Stimulated activated CD4-positive, alpha-beta T cell treated with anti-CD3 and anti-CD28 coated beads, Interleukin-12 subunit alpha, Interleukin-12 subunit beta, amount 100 ng/mL, for 48 hours (primary cell): ENCODE data around the gene ROR1.

Experiments
- DNase-seq, 3 donors: peaks; one replicate each; pipeline ENCODE4 v3.0.0-alpha.2; 2020; ENCODE audit warnings: low read depth in 2 of 3, low spot score in 1 of 3

The ROR1 gene

DNA sequence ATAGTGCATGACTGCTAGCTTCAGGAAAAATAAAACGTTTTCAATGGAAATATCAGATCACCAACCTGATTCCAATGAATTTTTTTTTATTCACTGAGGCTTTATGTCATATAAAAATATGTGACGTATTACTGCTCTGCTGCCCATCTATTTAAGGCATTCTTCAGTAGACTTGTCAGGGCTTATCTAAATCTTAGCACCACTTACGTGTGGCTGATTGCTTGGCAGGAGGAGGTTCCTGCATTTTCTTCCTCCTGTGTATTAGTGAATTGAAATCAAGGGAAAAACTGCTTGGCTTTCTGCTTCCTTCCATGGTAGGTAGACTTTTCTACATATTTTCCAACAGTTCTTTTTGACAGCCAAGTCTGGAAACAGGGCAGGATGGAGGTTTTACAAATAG is 80.3 kb downstream of the ROR1 start:
- DNase-seq = no peak

DNA sequence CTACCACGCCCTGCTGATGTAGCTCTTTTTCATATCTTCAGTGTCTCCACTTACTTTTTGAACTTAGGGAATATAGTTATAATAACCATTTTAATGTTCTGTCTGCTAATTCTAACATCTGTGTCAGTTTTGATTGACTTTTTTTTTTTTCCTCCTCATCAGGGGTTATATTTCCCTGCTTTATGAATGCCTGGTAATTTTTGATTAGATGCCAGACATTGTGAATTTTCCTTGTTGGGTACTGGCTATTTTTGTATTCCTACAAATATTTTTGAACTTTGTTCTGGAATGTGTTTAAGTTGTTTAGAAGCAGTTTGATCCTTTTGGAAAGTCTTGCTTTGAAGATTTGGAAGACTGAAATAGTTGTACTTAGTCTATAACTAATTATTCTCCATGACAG is 82.1 kb downstream of the ROR1 start:
- DNase-seq = no peak

DNA sequence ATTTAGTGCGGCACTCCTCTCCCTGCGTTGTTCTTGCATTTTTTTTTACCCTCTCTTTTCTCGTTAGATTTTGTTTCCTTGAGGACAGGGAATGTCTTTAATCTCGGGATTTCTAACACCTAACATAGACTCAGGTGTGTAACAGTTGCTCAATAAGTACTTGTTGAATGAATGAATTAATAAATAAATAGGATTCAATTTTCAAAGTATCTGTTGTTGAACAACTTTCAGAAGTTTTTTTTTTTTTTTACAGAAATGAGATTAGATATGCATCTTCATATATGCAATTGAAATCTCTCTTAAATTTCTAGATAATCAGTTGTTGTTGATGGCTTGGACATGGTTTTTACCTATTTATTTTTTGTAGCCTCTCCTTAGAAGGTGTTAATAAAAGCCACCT is 83.1 kb downstream of the ROR1 start:
- no peak for DNase-seq

DNA sequence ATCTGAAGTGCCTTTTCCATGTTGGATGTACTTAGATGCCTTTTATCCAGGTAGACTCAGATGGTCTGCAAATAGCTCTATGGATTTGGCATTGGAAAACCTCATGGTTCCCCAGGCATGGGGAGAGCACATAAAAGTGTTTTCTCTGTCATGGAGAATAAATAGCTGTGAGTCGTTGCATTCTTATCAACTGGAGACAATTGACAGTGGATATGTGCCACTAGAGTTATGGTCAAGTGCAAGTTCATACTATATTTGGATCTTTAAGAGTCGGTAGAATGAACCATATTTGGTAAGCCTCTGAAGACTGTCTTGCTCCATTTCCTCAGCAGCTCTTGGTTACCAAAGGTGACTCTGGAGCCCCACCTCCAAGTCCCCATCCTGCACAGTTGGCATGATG is 83.7 kb downstream of the ROR1 start:
- DNase-seq = no peak

DNA sequence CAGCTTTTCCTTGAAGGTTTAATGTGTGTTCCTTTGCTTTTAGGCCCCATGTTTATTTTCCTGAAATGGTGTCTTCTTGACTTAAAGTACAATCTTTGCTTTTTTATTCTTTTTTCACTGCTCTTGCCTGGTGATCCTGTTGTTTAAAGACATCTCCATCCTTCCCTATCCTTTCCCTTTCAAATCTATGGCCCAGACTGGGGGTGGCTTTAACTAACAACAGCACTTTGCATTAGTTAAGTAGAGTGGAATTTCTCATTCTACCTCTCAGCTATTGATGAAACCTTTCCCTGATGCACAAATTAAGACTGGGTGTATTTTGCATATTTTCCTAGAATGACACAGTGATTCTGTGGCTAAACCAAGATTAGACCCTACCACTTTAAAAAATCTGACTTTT is 84.3 kb downstream of the ROR1 start:
- no peak for DNase-seq

DNA sequence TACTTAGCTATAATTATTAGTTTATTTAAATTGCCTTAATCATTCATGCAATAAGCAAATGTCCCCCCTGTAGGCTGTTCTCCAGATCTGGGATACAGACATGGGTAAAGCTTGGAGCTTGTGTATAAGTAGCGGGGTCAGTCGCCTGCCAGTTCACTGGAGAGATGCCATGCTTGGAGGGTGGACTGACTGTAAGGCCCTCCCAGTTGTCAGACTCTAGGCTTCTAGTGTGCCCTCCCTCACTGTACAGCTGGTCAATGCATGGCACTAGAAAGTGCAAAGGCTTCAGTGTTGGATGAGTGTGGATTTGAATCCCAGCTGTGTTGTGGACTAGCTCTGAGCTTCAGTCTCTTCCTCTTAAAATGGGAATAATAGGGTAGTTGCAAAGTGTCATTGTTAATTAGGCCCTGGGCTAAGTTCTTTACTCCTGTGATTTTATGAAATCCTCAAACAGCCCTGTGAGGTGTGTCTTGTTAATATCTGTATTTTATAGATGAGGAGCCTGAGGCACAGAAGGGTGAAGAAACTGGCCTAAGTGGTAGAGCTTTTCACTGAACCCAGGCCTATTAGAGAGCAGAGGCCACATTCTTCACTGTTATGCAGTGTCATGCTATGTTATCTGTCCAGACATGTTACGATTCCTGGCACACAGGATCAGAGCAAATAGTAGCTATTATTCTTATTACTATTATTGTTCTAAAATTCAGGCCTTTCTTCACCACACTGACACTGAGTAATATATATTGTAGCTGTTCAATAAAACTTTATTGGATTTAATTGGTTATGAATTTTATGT is 85.9 kb downstream of the ROR1 start:
- no peak for DNase-seq

DNA sequence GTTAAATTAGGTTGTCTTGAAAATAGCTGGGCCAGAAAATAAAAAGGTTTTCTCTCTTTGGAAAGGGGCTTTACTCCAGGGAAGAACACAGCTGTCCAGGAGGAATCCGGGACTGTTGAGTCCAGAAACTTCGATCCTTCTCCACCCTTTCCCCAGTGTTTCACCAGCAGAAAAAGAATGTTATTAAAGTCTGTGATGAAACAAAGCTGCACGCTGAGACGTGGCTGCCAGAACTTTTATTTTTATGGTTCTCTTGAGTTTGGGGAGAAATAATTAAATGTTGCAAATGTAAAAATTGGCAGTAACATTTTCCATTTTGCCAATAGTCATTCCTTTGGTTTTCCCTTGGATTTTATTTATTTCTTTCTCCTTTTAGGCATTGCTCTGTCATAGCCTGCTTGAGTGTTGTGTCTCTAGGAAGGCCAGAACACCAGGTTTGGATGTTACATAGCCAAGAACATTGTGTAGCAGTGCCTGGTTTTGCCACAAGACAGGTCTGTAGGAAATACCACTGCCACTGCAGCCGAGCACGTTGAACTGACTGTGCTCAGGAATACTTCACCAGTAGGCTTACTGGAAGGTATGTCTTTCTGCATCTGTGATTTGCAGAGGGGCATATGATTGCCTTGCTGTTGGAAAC is 87.4 kb downstream of the ROR1 start:
- no peak for DNase-seq

DNA sequence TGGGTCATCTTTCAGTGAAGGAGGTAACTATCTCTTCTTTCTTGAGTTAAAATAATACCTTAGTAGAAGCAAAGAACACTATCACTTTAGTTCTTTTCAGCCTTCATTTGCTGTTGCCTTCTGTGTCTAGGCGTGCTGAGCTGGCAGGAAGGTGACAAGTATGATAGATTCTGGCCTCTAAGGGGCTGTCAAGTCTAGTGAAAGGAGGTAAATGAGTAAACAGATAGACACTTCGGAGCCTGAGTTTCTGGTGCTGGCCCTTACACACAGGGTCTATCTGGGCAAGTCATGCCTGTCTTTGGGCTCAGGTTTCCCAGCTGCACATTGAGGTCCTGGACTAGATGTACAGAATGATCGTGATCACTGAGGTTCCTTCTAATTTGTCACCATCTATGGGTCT is 89.3 kb downstream of the ROR1 start:
- DNase-seq = no peak

DNA sequence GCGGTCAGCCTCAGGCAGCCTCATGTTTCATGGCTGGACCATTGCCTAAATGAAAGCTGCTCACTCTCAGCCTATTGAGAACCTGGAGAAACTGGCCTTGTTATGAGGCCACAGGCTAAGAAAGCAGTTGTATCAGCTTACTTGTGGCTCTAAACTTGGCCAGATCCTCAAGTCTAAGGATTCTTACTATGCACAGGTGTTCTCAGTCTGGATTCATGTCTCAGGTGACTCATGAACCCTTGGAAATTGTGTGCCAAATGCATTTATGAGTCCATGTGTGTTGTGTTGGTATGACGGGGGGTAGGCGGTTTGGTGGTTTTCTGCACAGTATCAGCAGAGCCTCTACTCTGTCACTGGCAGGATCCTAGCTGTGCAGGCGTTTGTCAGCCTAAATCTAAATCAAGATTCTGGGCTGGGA is 90.4 kb downstream of the ROR1 start:
- no peak for DNase-seq

DNA sequence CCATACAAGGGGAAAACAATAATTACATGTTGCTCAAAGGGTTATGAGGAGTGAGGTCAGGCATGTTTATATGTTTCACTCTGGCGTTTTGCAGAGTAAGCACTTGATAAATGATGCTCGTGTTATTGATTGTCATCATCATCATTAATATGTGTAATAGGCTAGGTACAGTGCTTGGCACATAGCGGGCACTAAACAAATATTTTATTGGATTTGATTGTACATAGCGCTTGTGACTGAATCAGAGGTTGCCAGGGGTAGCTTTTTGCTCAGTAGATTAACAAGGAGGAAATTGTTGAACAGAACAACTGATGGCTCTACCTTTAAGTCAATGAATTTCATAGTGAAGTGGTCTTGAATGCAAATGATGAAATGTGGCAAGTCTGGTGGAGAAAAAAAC is 91.7 kb downstream of the ROR1 start:
- no peak for DNase-seq

DNA sequence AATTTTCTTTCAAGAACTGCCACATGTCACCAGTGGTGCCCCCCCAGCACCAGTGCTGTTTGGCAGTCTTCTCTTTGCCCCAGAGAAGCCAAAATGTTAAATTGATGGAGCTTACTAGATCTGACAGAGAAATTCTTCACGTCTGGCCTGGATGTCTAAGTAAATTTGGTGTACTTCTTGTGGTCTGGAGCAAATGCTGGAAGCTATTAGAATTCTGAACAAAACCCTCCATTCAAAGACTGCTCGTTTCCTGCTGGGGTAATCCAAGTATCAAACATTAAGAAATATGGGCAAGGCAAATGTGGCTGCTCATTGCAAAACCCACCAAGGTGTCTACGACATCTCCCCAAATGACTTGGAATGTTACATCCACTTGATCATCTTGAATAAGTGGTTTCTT is 92.3 kb downstream of the ROR1 start:
- DNase-seq = no peak

DNA sequence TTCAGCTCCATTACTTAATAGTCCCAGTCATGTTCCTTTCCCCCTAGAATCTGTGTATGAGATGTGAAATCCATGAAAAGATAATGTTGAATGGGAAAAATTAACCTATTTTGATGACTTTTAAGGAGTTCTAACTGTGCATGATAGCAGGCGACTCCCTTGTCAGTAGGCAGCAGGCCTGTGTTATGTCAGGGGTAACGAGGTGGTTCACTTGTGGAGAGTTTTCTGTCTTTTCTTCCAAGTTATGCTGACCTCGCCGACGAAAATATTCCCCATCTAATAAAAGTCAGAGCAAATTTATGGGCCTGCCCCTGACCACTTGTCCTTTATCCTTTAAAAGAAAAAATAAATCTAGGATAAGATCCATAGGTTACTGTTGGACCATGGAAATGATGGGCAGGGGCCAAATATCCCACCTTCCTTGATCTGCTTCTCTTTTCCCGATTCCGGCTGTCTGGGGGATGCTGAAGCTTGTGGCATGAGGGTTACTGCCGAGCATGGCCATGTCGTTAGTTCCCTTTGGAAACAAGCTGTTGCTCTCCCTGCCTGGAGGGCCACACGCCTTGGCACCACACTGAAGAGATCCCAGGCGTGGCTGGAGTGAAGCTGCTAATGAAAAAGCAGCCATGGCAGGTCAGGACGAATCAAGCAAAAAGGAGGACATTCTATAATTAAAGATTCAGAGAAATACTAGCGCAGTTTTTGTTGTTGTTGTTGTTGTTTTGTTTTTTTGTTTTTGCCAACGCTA is 93.8 kb downstream of the ROR1 start:
- DNase-seq = no peak

DNA sequence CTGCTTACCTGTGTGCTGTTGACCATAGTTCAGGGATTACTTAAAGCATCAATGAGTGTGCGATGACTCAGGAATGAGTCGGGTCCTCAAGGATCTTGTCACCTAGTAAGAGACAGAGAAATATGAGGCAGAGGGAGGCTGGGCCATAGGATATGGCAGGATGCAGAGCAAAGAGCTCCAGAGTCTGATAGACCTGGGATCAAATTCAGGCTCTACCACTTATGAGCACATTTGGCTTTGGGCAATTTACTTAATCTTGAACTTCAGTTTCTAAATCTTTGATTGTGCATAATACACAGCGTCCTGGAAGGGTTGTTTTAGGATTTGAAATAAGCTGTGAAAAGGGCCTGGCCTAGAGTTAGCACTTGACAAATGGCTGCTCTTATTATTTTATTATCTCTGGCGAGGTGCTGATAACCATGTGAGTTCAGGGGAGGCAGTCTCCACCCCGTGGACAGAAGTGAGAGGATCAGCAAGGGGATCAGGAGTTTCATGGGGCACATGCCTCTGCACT is 94.5 kb downstream of the ROR1 start:
- no peak for DNase-seq

DNA sequence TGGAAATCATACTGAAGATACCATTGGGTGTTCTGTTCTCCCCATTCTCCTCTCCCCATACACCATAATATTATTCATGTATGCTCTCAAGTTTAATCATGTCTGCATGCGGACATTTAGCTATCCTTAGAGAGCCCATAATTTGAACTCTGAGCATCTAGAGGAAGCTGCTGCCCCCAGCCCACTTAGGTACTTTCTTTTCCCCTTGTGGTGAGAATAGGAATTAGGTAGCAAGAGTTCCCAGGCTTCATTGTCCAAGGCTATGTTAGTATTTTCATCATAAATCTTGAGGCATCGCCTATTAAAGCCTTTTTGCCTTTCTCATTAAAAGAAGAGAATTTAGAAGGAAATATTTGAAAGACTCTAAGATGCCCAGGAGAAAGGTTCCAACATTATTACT is 96.3 kb downstream of the ROR1 start:
- no peak for DNase-seq

DNA sequence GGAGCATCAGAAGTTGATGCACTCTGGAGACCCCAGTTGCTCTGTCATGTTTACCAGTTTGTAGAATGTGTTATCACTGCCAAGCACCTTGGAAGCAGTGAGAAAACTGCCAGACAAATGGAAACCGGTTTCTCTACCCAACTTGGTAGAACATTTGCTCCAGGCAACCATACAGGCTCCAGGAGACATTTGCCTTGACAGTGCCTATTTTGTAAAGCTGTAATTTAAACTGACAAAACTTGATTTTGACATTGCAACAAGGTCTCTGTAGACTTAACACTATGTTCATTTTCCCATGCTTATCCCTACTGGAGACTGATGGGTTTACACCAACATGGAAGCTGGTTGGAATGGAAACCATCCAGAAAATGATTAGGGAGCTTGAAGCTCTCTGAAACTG is 97.6 kb downstream of the ROR1 start:
- DNase-seq = no peak

DNA sequence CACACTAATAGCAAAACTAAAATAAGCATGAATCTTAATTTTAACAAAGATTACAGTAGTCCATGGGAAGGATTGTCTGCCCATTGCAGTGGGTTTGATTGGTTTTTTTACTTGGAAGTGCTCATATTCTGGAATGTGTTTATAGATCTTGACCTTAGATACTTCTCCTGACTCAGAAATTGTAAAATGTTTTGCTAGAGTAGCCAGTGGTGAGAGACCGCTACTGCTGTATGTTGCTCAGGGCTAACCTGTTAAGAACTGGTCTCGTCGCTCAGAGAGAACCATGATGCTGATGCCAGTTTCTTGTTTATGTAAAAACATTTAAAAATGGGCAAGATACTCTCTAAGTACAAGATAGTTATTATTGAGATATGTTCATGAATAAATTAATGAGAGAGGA is 99.9 kb downstream of the ROR1 start:
- DNase-seq = no peak

DNA sequence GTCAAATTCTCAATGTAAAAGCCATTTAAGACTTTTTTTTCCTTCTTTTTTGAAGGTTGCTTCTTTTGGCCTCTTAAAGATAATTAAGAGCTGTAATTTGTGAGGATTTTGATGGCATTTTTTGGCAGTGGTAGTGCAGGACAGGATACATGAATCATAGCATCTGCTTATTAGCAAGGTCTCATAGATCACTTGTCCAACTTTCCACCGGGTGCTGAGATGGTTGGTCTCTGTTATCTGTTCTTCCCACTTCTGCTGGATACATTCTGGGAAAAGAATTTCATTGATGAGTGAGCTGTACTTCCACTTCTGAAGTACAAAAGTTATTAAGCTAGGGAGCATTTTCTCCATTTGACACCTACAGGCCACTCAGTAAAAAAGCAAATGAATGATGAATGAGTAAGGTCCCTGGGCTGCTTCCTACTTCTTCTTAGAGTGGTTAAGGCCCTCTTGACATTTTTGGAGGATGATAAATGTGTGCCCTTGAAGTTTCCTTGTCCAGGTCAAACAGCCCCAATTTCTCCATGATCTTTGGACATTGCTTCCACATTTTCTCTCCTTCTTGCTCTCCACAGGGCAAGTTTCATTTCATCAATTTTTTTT is 100.6 kb downstream of the ROR1 start:
- no peak for DNase-seq

DNA sequence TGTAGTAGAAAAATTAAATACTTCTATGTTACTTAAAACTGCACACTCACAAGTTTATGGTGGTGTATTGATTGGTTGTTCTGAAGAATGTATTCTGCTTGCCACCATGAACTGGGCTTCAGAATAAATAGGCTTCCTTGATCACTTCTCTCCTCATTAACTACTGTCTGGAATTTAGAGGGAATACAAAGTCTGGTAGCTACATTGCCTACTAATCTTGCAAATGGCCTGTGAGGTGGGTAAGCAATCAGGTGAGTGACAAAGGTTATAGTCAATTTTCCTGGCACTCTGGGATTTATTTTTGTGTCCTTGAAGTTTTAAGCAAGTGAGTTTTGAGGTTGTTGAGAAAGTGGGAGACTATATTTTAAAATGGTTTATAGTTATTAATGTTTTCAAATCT is 101.8 kb downstream of the ROR1 start:
- no peak for DNase-seq

DNA sequence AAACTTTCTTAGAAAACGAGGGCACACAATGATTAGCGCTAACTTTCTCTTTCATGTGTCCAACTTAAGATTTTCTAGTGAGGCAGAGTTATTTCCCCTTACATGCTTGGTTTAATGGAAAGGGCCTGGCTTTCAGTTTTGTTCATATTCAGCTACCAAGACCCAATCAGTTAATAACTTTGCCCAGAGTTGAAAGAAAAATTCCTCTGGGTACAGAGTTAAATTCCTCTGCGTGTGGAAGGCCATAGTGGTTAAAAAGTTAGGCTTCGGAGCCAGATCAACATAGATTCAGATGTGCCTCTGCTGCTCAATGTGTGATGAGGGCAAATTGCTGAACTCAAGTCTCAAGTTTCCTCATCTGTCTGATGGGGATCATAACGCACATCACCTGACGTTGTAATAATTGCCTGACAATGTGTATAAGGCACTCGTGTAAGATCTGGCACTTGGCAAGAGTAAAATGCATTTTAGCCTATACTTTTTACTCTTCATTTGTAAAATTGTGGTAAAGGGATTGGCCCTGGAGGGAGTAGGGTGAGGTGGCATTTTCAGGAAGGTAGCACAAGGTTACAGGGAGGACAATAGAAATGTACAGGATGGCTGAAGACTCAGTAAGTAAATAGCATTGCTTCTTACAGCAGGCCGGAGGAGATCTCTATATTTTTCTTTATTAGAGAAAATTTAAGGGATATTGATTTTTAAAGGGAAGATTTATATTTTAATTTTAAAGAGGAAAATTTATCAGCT is 103.4 kb downstream of the ROR1 start:
- DNase-seq = no peak

DNA sequence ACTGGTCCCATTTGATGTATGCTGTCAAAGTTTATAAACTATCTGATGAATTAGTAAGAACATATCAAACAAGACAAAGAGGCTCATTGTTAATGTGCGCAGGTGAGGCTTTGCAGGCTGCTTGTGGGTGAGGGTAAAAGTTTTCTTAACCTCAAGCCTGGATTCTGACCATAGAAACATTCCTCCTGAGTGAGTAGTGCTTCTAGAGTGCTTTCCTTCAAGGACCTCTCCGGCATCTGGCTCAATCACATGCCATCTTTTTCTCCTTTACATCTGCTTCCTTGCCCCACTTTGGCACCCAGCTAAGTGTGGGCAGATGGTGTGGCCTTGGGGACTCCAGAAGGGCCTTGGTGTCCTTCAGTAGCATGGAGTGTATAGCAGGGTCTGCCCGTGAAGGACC is 104.0 kb downstream of the ROR1 start:
- DNase-seq = no peak

DNA sequence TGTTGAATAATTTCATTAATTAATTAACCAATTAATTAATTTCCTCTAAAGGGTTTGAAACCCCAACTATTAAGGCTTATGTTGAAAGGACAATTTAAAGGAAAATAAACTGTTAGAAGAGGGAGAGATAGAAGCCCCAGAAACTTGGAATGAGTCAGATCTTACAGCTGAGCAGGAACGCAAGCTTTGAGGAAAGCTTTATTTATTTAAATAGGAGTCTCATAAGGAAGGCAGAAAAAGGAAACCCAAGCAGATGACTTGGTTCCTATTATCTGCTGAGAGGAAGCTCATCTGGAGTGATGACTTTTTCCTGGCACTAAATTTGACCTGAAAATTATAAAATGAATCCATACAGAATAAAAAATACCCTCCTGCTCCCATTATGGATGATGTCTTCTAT is 105.1 kb downstream of the ROR1 start:
- DNase-seq = no peak
